HepG2 (cell line): ENCODE data around the gene RUVBL2. TPM values are rescaled to one million over a fixed set of nuclear protein-coding genes. Genes with fewer than 3 reads are reported as not detected.

Experiments
- AGO1 ChIP-seq: fragments of 200-400 bp; formaldehyde crosslinking; IDR thresholded peaks from 2 replicates; pipeline ENCODE4 v1.6.1; 2017; ENCODE audit warnings: mild to moderate bottlenecking, low read depth, low read length, moderate library complexity; ENCODE audit not compliant: poor library complexity, severe bottlenecking
- AHR ChIP-seq: IDR thresholded peaks from 2 replicates; pipeline ENCODE4 v1.6.1; 2018; ENCODE audit warnings: missing genetic modification reagents, missing compliant biosample characterization
- CAMTA2 ChIP-seq: sonication (generic); formaldehyde crosslinking; IDR thresholded peaks from 2 replicates; pipeline ENCODE4 v1.4.0; 2020; ENCODE audit warnings: mild to moderate bottlenecking, missing genetic modification reagents, borderline replicate concordance
- ELK4 ChIP-seq: sonication (generic); formaldehyde crosslinking; IDR thresholded peaks from 2 replicates; pipeline ENCODE4 v1.9.0; 2021; ENCODE audit warnings: missing genetic modification reagents, borderline replicate concordance
- KAT8 ChIP-seq: IDR thresholded peaks from 2 replicates; pipeline ENCODE4 v1.6.1; 2016; ENCODE audit warnings: missing genetic modification reagents, missing compliant biosample characterization
- KLF15 ChIP-seq: sonication (generic); formaldehyde crosslinking; IDR thresholded peaks from 2 replicates; pipeline ENCODE4 v1.8.1; 2023; ENCODE audit warnings: borderline replicate concordance, mild to moderate bottlenecking, inconsistent platforms, missing genetic modification reagents, mixed read lengths
- NR1H2 ChIP-seq: sonication (generic); formaldehyde crosslinking; IDR thresholded peaks from 2 replicates; pipeline ENCODE4 v1.8.1; 2022; ENCODE audit warnings: low read depth, missing genetic modification reagents, borderline replicate concordance
- PHF5A ChIP-seq: IDR thresholded peaks from one replicate; pipeline ENCODE4 v1.6.1; 2018; ENCODE audit warnings: low read depth, missing genetic modification reagents; ENCODE audit not compliant: unreplicated experiment
- ZBTB1 ChIP-seq: sonication (generic); formaldehyde crosslinking; IDR thresholded peaks from 2 replicates; pipeline ENCODE4 v1.4.0; 2020; ENCODE audit warnings: missing genetic modification reagents, borderline replicate concordance
- ZBTB10 ChIP-seq: sonication (generic); formaldehyde crosslinking; IDR thresholded peaks from 2 replicates; pipeline ENCODE4 v1.4.0; 2020; ENCODE audit warnings: missing genetic modification reagents, borderline replicate concordance
- ZC3H4 ChIP-seq: sonication (generic); formaldehyde crosslinking; IDR thresholded peaks from 2 replicates; pipeline ENCODE4 v1.4.0; 2020; ENCODE audit warnings: missing genetic modification reagents, borderline replicate concordance
- ZNF232 ChIP-seq: sonication (generic); formaldehyde crosslinking; IDR thresholded peaks from 2 replicates; pipeline ENCODE4 v1.4.0; 2020; ENCODE audit warnings: missing genetic modification reagents, borderline replicate concordance
- ZNF282 ChIP-seq: fragments of 450-650 bp; IDR thresholded peaks from 2 replicates; pipeline ENCODE4 v1.6.1; 2018; ENCODE audit not compliant: partially characterized antibody
- ZNF816 ChIP-seq: sonication (generic); formaldehyde crosslinking; IDR thresholded peaks from 2 replicates; pipeline ENCODE4 v1.8.0; 2022; ENCODE audit warnings: missing genetic modification reagents, mild to moderate bottlenecking, borderline replicate concordance
- polyA plus RNA-seq, 8 experiments: library from polyadenylated mRNA; depleted of rRNA in 3 of 8; stranded (reverse) in 7 of 8; unstranded in 1 of 8; fragments of >200 nt; fragmentation: Illumina TruSeq in 4 of 8; extraction: Trizol in 4 of 8; gene quantifications; 2 replicates each; pipeline versions ENCODE4 v1.2.1 to v1.2.3, GENCODE V29; 2011 to 2016; ENCODE audit warnings: low read depth in 4 of 8, missing spikeins in 1 of 8, mixed read lengths in 1 of 8; ENCODE audit not compliant: insufficient read depth in 1 of 8
- total RNA-seq, 5 experiments: library from RNA; depleted of rRNA; stranded (reverse); fragments of >200 nt; fragmentation: Illumina TruSeq; extraction: Trizol; gene quantifications; 2 replicates each; pipeline ENCODE4 v1.2.3, GENCODE V29; 2016; ENCODE audit warnings: low read depth in 1 of 5
- TF ChIP-seq, protein P1 (sequence below), 2 experiments: fragments of 450-650 bp in 1 of 2; sonication (generic) in 1 of 2; formaldehyde crosslinking; IDR thresholded peaks; 2 replicates each; pipeline versions ENCODE4 v1.5.0 to v1.8.0; 2020 to 2022; ENCODE audit warnings: mild to moderate bottlenecking in 1 of 2, missing genetic modification reagents in 1 of 2
- TF ChIP-seq, protein P2 (sequence below): sonication (generic); formaldehyde crosslinking; IDR thresholded peaks from 2 replicates; pipeline ENCODE4 v1.8.0; 2022; ENCODE audit warnings: missing genetic modification reagents, low read depth, mild to moderate bottlenecking, borderline replicate concordance
- TF ChIP-seq, protein P3 (sequence below): IDR thresholded peaks from 2 replicates; pipeline ENCODE4 v1.6.1; 2018; ENCODE audit warnings: missing genetic modification reagents
- TF ChIP-seq, protein P4 (sequence below): sonication (generic); formaldehyde crosslinking; IDR thresholded peaks from 2 replicates; pipeline ENCODE4 v1.5.0; 2020; ENCODE audit warnings: mild to moderate bottlenecking, missing genetic modification reagents
- TF ChIP-seq, protein P5 (sequence below): sonication (generic); formaldehyde crosslinking; conservative IDR thresholded peaks from 2 replicates; pipeline ENCODE4 v1.4.0; 2020; ENCODE audit warnings: missing genetic modification reagents

The RUVBL2 gene
- total and polyA plus RNA-seq, 2 of the 13 experiments (the other 11 are each of a cell fraction or from before 2014, with no cell fraction given) = 120 to 122 TPM

- TF ChIP-seq, protein P1, sequence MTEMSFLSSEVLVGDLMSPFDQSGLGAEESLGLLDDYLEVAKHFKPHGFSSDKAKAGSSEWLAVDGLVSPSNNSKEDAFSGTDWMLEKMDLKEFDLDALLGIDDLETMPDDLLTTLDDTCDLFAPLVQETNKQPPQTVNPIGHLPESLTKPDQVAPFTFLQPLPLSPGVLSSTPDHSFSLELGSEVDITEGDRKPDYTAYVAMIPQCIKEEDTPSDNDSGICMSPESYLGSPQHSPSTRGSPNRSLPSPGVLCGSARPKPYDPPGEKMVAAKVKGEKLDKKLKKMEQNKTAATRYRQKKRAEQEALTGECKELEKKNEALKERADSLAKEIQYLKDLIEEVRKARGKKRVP (CRISPR knock-in tag; IDR thresholded peaks at IDR 0.05) = no peak
- TF ChIP-seq ZNF816 = no peak
- no peak for TF ChIP-seq ZNF232 (CRISPR knock-in tag)
- TF ChIP-seq, protein P2, sequence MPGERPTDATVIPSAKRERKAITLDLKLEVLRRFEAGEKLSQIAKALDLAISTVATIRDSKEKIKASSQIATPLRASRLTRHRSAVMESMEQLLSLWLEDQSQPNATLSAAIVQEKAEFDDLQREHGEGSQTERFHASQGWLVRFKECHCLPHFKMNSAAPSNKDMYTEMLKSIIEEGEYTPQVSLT (CRISPR knock-in tag) = no peak
- TF ChIP-seq NR1H2 (CRISPR knock-in tag) = no peak
- no peak for TF ChIP-seq ZNF282
- TF ChIP-seq, protein P3, sequence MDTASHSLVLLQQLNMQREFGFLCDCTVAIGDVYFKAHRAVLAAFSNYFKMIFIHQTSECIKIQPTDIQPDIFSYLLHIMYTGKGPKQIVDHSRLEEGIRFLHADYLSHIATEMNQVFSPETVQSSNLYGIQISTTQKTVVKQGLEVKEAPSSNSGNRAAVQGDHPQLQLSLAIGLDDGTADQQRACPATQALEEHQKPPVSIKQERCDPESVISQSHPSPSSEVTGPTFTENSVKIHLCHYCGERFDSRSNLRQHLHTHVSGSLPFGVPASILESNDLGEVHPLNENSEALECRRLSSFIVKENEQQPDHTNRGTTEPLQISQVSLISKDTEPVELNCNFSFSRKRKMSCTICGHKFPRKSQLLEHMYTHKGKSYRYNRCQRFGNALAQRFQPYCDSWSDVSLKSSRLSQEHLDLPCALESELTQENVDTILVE (CRISPR knock-in tag) = no peak
- no peak for TF ChIP-seq PHF5A (CRISPR knock-in tag)
- no peak for TF ChIP-seq KLF15 (CRISPR knock-in tag)
- peak; percentile 93; the same call in 1 of the 2 replicates for TF ChIP-seq ZBTB10 (CRISPR knock-in tag)
- TF ChIP-seq, protein P4, sequence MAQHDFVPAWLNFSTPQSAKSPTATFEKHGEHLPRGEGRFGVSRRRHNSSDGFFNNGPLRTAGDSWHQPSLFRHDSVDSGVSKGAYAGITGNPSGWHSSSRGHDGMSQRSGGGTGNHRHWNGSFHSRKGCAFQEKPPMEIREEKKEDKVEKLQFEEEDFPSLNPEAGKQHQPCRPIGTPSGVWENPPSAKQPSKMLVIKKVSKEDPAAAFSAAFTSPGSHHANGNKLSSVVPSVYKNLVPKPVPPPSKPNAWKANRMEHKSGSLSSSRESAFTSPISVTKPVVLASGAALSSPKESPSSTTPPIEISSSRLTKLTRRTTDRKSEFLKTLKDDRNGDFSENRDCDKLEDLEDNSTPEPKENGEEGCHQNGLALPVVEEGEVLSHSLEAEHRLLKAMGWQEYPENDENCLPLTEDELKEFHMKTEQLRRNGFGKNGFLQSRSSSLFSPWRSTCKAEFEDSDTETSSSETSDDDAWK (CRISPR knock-in tag) = no peak
- no peak for TF ChIP-seq ELK4
- no peak for TF ChIP-seq AHR (CRISPR knock-in tag)
- TF ChIP-seq AGO1 = peak; percentile 96
- TF ChIP-seq CAMTA2 (CRISPR knock-in tag) = no peak
- TF ChIP-seq ZBTB1 = no peak
- no peak for TF ChIP-seq KAT8 (CRISPR knock-in tag)
- TF ChIP-seq, protein P5, sequence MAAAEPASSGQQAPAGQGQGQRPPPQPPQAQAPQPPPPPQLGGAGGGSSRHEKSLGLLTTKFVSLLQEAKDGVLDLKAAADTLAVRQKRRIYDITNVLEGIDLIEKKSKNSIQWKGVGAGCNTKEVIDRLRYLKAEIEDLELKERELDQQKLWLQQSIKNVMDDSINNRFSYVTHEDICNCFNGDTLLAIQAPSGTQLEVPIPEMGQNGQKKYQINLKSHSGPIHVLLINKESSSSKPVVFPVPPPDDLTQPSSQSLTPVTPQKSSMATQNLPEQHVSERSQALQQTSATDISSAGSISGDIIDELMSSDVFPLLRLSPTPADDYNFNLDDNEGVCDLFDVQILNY (CRISPR knock-in tag) = no peak
- 0 out of 2 replicates have a peak, but pooled peaks have one; percentile 17 for TF ChIP-seq ZC3H4 (CRISPR knock-in tag)
These were observed 25.5 kb upstream of the RUVBL2 start (continued) for GRCh38 chr19:48968179-48968661.
